ENCODE data around the gene ADAMTS2. TPM values are rescaled to one million over a fixed set of nuclear protein-coding genes. Genes with fewer than 3 reads are reported as not detected.

ADAMTS2 gene
- polyA plus RNA-seq, 3 donors from 2014 or later, result 0.03 TPM; not detected in 2

DNA sequence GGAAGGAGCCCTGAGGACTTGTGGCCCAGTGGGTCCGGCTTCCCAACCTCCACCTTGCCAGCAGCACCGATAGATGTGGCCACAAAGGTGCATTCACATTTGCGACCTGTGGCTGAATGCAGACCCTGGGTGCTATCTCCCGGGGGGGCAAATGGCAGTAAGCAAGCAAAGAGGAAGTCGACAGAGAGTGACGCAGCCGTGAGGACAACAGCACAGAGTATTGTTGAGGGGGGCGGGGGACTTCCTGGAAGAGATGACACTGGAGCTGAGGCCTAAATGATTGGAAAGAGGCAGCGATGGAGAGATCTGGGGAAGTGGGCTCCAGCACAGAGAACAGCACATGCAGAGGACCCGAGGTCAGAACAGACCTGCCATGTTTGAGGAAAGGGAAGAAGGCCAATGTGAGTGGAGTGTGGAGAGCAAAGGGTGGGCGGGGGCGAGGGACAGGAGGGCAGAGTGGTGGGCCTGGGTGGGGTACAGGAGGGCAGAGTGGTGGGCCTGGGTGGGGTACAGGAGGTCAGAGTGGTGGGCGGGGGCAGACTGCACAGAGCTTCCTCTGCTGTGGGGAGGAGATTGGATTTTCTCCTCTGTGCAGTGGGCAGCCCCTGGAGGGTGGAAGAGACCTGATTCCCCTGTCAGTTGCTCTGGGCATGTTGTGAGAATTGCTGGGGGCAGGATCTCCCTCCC lies 42.6 kb downstream of the ADAMTS2 start:
- no peak for DNase-seq
- H3K4me3 Mint-ChIP-seq, result no peak overlapping the region
- H3K9me3 Mint-ChIP-seq, result peaks cover 0 to 12% (median 6%) of the 10 kb centered on the region in 6 donors
- no peak overlapping the region for H3K27ac Mint-ChIP-seq
- H3K36me3 Mint-ChIP-seq, result no peaks in the 10 kb centered on the region
- no peaks in the 10 kb centered on the region for H3K4me1 Mint-ChIP-seq
- peaks cover 0 to 3% (median 1%) of the 10 kb centered on the region in 3 donors for H3K27me3 Mint-ChIP-seq (ENCODE audit: low read depth in 3 of 3)

DNA sequence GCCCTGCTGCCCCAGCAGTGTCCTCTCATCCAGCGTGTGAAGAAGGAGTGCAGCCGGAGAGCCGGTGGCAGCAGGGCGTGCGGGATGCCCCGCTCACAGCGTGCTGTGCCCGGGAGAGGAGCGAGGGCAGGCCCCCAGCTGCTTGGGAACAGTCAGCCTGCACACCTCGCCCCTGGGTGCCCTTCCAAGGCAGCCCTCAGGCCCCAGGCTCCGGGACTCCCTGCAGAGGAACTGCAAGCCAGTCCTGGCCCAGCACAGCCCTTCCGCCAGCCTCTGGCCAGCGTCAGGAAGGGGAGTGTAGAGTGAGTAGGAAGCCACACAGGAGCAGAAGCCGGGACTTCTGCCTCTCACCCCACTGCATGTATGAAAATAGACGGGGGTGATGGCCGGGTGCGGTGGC lies 43.5 kb downstream of the ADAMTS2 start:
- peaks cover 0 to 6% (median 2%) of the 10 kb centered on the region in 3 donors for H3K27me3 Mint-ChIP-seq (ENCODE audit: low read depth in 3 of 3)
- H3K36me3 Mint-ChIP-seq, result no peaks in the 10 kb centered on the region
- no peaks in the 10 kb centered on the region for H3K4me1 Mint-ChIP-seq
- peaks cover 0 to 12% (median 6%) of the 10 kb centered on the region in 6 donors for H3K9me3 Mint-ChIP-seq
- H3K4me3 Mint-ChIP-seq, result no peak overlapping the region
- no peak for DNase-seq
- H3K27ac Mint-ChIP-seq, result no peak overlapping the region

DNA sequence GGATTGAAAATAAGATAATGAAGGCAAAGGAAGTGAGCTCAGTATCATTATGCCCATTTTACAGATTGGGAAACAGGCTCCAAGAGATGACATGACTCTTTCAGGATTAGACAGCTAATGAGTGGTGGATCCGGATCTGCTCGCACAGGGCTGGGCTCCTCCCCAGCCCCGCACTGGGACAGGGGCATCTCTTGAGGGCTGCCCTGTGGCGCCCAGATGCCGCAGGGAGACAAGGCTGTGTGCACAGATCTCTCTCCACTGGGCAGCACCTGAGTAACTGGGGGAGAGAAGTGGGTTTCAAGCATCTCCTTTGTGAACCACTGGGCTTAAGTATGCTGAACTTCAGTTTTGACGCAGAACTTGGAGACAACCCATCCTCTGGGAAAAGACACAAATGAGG lies 43.9 kb downstream of the ADAMTS2 start:
- Mint-ChIP-seq H3K27me3 (ENCODE audit: low read depth in 3 of 3) (peaks cover 0 to 5% (median 2%) of the 10 kb centered on the region in 3 donors), H3K36me3 (no peaks in the 10 kb centered on the region), H3K4me1 (no peaks in the 10 kb centered on the region), H3K9me3 (peaks cover 0 to 12% (median 6%) of the 10 kb centered on the region in 6 donors), H3K27ac (no peak overlapping the region), H3K4me3 (no peak overlapping the region)
- DNase-seq, result no peak

DNA sequence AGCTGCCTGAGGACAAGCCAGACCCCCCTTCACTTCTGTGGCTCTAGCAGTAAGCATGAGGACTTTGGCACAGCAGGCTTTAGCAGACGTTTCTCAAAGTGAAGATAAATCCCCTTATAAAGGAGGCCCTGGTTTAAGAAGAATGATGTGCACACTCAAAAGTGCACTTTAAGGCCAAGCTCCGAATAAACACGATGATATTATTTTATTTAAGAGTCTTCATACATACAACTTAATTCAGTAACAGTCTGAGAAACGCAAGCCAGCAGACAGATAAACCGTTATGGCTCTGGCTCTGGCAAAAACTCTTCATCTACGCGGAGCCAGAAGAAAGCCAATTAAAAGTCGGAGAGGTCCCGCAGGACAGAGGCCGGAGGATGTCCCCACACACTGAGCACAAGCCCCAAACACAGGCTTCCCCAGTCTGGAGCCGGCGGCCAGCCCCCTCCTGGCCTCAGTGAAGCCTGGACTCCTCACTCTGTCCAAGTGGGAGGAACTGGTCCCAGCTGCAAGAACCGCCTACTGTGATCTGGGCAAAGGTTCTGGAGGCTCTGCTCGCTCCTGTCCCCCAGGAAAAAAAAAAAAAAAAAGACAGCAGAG lies 44.6 kb downstream of the ADAMTS2 start:
- Mint-ChIP-seq H3K9me3 (peaks cover 0 to 12% (median 6%) of the 10 kb centered on the region in 6 donors), H3K4me1 (no peaks in the 10 kb centered on the region), H3K4me3 (no peak overlapping the region), H3K36me3 (no peaks in the 10 kb centered on the region), H3K27me3 (ENCODE audit: low read depth in 3 of 3) (peaks cover 0 to 5% (median 2%) of the 10 kb centered on the region in 3 donors), H3K27ac (no peak overlapping the region)
- no peak for DNase-seq

DNA sequence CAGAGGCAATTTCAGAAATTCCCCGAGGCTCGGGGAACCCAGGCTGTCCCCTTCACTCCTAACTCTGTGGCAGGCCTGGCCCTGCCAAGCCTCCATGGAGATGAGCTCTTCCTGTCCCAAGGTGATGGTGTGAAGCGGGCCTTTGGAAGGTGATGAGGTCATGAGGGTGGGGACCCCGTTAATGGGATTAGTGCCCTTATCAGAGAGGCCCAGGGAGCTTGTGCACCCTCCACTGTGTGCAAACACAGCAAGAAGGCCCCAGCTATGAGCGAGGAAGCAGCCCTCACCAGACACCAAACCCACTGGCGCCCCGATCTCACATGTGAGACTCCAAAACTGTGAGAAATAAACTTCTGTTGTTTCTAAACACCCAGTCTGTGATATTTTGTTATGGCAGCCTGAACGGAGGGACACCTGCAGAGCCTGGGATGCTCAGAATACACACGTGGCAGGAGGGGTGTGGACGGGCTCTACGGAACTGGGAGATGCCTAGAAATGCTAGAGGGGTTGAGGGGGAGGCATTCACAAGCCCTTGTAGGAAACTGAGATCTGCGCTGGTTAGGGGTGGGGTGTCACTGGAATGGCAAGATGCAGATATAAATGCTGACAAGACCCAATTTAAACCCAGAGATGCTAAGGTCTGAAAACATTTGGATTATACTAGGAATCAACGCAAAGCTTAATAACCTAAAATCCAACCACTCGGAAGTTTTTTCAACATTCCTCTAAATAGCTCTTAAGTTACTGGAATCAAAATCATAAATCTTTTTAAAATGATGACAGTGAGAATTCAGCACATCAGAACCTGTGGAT lies 46.9 kb downstream of the ADAMTS2 start:
- Mint-ChIP-seq H3K9me3 (no peaks in the 10 kb centered on the region), H3K4me1 (no peaks in the 10 kb centered on the region), H3K27ac (no peak overlapping the region), H3K36me3 (no peaks in the 10 kb centered on the region), H3K27me3 (ENCODE audit: low read depth in 3 of 3) (peaks cover 0 to 5% (median 2%) of the 10 kb centered on the region in 3 donors), H3K4me3 (no peak overlapping the region)
- DNase-seq, result no peak

DNA sequence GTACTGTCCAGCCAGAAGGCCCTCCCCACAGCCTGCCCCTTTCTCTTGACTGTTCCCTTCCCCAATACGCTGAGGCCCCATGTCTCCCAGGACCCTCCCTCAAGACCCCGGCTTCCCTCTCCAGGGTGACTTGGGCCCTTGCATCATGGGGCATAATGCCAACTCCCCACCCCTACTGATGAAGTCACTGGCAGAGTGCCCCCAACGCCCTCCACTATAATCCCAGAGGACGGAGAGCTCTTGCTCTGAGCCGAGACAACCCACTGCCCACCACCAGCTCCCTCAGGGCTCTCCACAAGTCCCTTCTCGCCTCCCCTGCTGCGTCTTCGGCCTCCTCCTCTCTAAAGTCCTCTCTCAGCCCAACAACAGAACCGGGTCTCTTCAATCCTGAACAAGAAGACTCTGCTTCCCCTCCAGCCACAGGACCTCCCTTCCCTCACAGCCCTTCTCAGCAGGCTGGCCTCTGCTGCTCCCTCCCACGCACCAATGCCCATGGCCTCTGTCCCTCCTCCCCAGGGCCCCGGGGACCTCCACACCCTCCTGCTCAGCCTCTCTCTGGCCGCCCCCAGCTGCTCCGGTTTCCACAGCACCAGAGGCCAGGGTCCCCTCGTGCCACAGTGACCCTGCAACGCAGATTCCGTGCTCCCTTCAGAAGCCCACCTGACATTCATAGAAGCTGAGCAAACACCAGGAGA lies 47.6 kb downstream of the ADAMTS2 start:
- Mint-ChIP-seq H3K27ac (no peak overlapping the region), H3K4me3 (no peak overlapping the region), H3K36me3 (no peaks in the 10 kb centered on the region), H3K4me1 (no peaks in the 10 kb centered on the region), H3K9me3 (no peaks in the 10 kb centered on the region), H3K27me3 (ENCODE audit: low read depth in 3 of 3) (peaks cover 0 to 4% (median 4%) of the 10 kb centered on the region in 3 donors)
- no peak for DNase-seq

DNA sequence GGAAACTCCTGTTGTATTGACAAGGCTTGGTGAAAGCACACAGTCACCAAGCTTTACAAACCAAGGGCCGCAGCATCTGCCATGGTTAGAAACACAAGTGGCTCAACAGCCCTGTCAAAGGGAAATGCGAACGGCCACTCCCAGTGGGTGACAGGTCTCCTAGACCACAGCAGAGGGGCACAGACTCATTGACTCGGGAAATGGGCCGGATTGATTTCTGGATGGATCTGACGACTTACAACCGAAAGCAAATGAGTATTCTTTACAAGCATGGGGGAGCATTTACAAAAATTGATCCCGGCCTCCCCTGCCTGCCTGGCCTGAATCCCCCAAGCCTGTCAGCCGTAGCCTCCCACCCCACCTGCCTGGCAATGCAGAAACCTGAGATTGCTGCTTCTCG lies 48.2 kb downstream of the ADAMTS2 start:
- H3K36me3 Mint-ChIP-seq, result no peaks in the 10 kb centered on the region
- no peak overlapping the region for H3K27ac Mint-ChIP-seq
- no peaks in the 10 kb centered on the region for H3K9me3 Mint-ChIP-seq
- DNase-seq, result no peak
- peaks cover under 1 to 4% (median 3%) of the 10 kb centered on the region in 3 donors for H3K27me3 Mint-ChIP-seq (ENCODE audit: low read depth in 3 of 3)
- no peaks in the 10 kb centered on the region for H3K4me1 Mint-ChIP-seq
- H3K4me3 Mint-ChIP-seq, result no peak overlapping the region

DNA sequence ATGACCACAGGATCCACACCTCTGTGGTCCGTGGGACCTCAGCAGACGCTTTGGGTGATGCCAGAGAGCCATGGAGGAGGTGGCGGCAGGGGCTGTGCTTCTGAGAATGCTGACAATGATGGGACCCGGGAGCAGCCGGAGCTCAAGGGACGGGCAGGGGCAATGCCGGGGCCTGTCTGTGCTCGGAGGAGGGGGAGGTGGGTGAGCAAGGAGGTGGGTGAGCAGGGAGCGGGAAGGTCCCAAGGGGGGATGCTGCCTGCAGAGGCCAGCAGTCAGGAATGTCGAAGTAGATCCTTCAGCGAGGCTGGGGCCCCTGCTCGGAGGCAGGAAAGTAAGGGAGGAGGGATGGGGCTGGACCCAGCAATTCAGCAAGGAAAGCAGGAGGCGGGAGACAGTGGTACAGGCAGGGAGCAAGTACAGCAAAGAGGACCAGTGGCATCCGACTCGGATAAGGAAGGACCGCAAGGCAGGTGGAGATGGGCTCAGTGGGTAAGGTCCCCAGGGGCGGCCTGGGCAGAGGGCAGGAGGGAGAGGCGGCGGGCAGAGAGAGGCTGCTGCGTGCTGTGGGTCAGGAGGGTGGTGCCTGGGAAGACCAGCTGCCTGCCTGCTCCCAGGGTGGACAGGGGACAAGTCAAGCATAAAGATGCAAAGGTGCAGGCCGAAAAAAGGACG lies 49.0 kb downstream of the ADAMTS2 start:
- H3K4me1 Mint-ChIP-seq, result no peaks in the 10 kb centered on the region
- H3K36me3 Mint-ChIP-seq, result no peaks in the 10 kb centered on the region
- no peak overlapping the region for H3K4me3 Mint-ChIP-seq
- peaks cover 2 to 4% (median 3%) of the 10 kb centered on the region in 3 donors for H3K27me3 Mint-ChIP-seq (ENCODE audit: low read depth in 3 of 3)
- no peak for DNase-seq
- H3K27ac Mint-ChIP-seq, result no peak overlapping the region
- no peaks in the 10 kb centered on the region for H3K9me3 Mint-ChIP-seq

DNA sequence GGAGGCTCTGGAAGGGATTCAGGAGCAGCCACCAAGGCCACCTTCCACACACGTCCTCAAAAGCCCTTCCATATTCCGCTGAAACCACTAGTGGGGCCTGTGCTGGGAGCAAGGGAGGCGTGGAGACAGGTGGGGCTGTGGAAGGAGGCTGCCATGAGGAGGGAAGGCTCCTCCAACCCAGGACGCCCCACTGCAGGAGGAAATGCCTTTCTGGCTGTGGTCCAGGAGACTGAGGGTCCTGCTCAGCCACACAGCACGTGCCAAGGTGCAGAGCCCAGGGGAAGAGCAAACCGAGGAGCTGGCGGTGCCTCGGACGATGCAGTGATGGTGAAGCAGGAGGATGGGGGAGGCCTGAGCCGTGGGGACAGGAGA lies 49.5 kb downstream of the ADAMTS2 start:
- no peaks in the 10 kb centered on the region for H3K36me3 Mint-ChIP-seq
- no peak overlapping the region for H3K4me3 Mint-ChIP-seq
- H3K27ac Mint-ChIP-seq, result no peak overlapping the region
- H3K9me3 Mint-ChIP-seq, result no peaks in the 10 kb centered on the region
- H3K4me1 Mint-ChIP-seq, result no peaks in the 10 kb centered on the region
- no peak for DNase-seq
- peaks cover 2 to 4% (median 3%) of the 10 kb centered on the region in 3 donors for H3K27me3 Mint-ChIP-seq (ENCODE audit: low read depth in 3 of 3)

DNA sequence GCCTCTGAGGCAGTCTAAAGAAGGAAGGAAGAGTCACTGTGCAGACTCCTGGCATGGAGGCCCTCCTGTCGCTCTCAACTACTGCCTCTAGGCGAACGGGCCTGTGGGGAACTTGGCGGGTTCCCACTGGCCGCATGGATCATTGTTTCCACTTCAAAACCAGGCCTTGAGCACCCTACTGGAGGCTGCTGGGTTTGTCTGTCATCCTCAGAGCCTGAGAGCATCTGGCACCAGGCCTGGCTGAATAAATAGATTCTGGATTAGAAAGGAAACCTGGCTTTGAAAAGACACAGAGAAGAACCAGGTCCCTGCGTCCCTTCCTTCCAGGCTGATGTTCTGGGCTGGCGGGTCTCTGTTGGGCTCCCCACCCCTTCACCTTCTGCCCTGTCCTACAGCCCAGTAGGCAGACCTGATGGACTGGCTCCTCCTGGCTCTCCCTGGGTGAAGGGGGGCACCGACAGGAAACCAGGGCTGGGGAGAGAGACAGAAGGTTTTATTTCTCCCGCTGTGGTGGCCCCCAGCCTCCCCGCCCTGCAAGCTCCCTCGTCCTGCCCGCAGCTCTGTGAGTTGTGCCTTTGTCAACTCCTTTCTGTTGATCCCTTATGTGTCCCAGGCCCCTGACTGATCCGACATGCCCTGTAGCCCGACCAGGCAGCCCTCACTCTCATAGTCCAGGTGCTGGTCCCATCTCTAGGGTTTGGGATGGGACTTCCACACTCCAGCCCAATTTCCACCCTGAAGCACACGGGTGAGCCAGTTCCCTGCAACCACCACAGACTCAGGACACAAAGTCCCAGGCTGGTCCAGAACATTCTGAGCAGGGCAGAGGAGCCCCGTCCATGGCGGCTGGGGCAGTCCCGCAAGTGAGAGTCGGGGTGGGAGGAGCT lies 50.1 kb downstream of the ADAMTS2 start:
- no peak for DNase-seq

DNA sequence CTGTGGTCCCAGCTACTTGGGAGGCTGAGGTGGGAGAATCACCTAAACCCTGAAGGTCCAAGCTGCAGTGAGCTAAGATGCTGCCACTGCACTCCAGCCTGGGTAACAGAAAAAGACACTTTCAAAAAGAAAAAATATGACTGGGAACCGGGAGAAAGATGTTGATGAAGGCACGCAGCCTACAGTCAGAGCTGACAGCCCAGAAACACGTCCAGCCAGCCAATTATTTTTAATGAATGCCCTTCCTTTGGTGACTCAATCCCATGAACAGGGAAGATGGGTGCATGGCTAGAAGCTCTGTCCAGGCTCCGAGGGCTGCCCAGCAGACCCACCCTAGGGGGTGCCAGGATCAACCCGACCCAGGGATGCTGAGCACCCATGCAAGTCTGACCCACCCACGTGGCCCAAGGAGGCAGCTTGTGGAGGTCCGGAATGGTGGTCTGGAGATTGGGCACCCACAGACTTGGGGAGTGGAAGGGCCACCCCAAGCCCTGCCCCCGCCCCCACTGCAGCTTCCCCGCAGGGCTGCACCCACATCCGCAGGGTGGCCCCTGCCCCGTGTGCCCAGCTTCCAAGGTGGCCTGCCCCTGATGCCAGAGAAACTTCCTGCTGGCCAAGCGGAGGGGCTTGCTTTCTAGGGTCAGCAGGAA lies 51.0 kb downstream of the ADAMTS2 start:
- no peaks in the 10 kb centered on the region for H3K4me1 Mint-ChIP-seq
- no peaks in the 10 kb centered on the region for H3K9me3 Mint-ChIP-seq
- no peak overlapping the region for H3K4me3 Mint-ChIP-seq
- peaks cover 2 to 4% (median 3%) of the 10 kb centered on the region in 3 donors for H3K27me3 Mint-ChIP-seq (ENCODE audit: low read depth in 3 of 3)
- H3K36me3 Mint-ChIP-seq, result no peaks in the 10 kb centered on the region
- no peak overlapping the region for H3K27ac Mint-ChIP-seq
- no peak for DNase-seq

More for the DNA sequence above, 50.1 kb downstream of the ADAMTS2 start:
- peaks cover 2 to 4% (median 3%) of the 10 kb centered on the region in 3 donors for H3K27me3 Mint-ChIP-seq (ENCODE audit: low read depth in 3 of 3)
- H3K27ac Mint-ChIP-seq, result no peak overlapping the region
- no peak overlapping the region for H3K4me3 Mint-ChIP-seq
- no peaks in the 10 kb centered on the region for H3K4me1 Mint-ChIP-seq
- no peaks in the 10 kb centered on the region for H3K36me3 Mint-ChIP-seq
- no peaks in the 10 kb centered on the region for H3K9me3 Mint-ChIP-seq
